Transverse colon (tissue), 4 donors: ENCODE results near the gene TNS1. TPM values are rescaled to one million over a fixed set of nuclear protein-coding genes. Genes with fewer than 3 reads are reported as not detected.

Experiments
- DNase-seq: peaks from one replicate; pipeline ENCODE4 v3.0.0-alpha.2; 2019
- H3K27ac ChIP-seq, 4 donors: fragments of 200-600 bp; sonication (generic); 2 replicates each; pipeline ENCODE4 v1.5.1; 2016 to 2018; ENCODE audit warnings: inconsistent platforms in 4 of 4
- H3K27me3 ChIP-seq: fragments of 200-600 bp; sonication (generic); 2 replicates; pipeline ENCODE4 v1.5.1; 2017; ENCODE audit warnings: inconsistent platforms
- H3K36me3 ChIP-seq, 4 donors: fragments of 200-600 bp; sonication (generic); 2 replicates each; pipeline ENCODE4 v1.5.1; 2017 to 2019; ENCODE audit warnings: inconsistent platforms in 4 of 4
- H3K4me1 ChIP-seq, 4 donors: fragments of 200-600 bp; sonication (generic); 2 replicates each; pipeline ENCODE4 v1.5.1; 2017 to 2020; ENCODE audit warnings: inconsistent platforms in 4 of 4
- H3K4me3 ChIP-seq, 4 donors: fragments of 200-600 bp; sonication (generic); 1 replicate in 1 of 4; 2 replicates in 3 of 4; pipeline versions ENCODE4 v1.5.1 to v1.6.1; 2017 to 2019; ENCODE audit warnings: inconsistent platforms in 4 of 4
- H3K9me3 ChIP-seq, 2 donors: fragments of 200-600 bp; sonication (generic); 2 replicates each; pipeline ENCODE4 v1.5.1; 2017 to 2019; ENCODE audit warnings: inconsistent platforms in 2 of 2
- CTCF ChIP-seq, 5 experiments: fragments of 200-600 bp in 3 of 5; fragments of 450-650 bp in 2 of 5; sonication (generic) in 3 of 5; IDR thresholded peaks; 1 replicate in 2 of 5; 2 replicates in 3 of 5; pipeline ENCODE4 v1.5.1; 2016 to 2017; ENCODE audit warnings: antibody characterized with exemption in 5 of 5, inconsistent platforms in 3 of 5, mild to moderate bottlenecking in 2 of 5, moderate library complexity in 1 of 5
- EP300 ChIP-seq: sonication (generic); formaldehyde crosslinking; IDR thresholded peaks from one replicate; pipeline ENCODE4 v1.6.1; 2017; ENCODE audit warnings: antibody characterized with exemption, low read depth
- POLR2A ChIP-seq: fragments of 450-650 bp; IDR thresholded peaks from one replicate; pipeline ENCODE4 v1.6.1; 2016; ENCODE audit warnings: antibody characterized with exemption, mild to moderate bottlenecking, moderate library complexity
- POLR2AphosphoS5 ChIP-seq, 3 donors: sonication (generic); formaldehyde crosslinking; IDR thresholded peaks; one replicate each; pipeline ENCODE4 v1.6.1; 2016; ENCODE audit warnings: antibody characterized with exemption in 3 of 3
- WGBS, 2 donors: methylation state at CpG; one replicate each; pipeline ENCODE4 v1.1.5; 2018; ENCODE audit warnings: low coverage in 1 of 2; 5-methylcytosine and 5-hydroxymethylcytosine counted together
- in situ Hi-C, 4 donors: fragments of 200-750 bp; cut with MboI; loops; one replicate each; pipeline versions ENCODE4 v1.15.0 to v1.15.1; 2017; ENCODE audit warnings: low sequenced_read_pairs in 3 of 4, low pct_ligation_motif_present in 1 of 4, low pct_unique_long_range_greater_than_20kb in 1 of 4
- intact Hi-C: fragments of 100-400 bp; cut with DNase I; formaldehyde crosslinking; loops from one replicate; pipeline ENCODE4 v1.15.1; 2023; ENCODE audit warnings: low total_unique reads
- total RNA-seq, 4 donors: library from RNA; depleted of rRNA; stranded (reverse); fragments of >200 nt; gene quantifications; one replicate each; pipeline ENCODE4 v1.1.0, GENCODE V29; 2016

TNS1 gene
- total RNA-seq, 4 donors from 2014 or later: 101 to 487 (median 231) TPM

- TF ChIP-seq EP300: no peak
- TF ChIP-seq POLR2AphosphoS5 (IDR thresholded peaks at IDR 0.05): no peak
- no peaks in the 10 kb centered on the region for H3K36me3 ChIP-seq
- no peak for DNase-seq
- no peaks in the 10 kb centered on the region for H3K27me3 ChIP-seq
- peaks cover 53 to 97% (median 85%) of the 10 kb centered on the region in 4 donors for H3K4me1 ChIP-seq
- H3K27ac ChIP-seq: peak overlapping the region; percentile 85 to 95 (median 89)
- H3K4me3 ChIP-seq: no peak overlapping the region
- H3K9me3 ChIP-seq: no peaks in the 10 kb centered on the region
- in situ Hi-C loops: loop anchor here in 1 of 4 donors (10.0 kb wide), 1 partner anchor 78 kb away; no protein-coding TSS in a partner anchor
- intact Hi-C loops: no loop called here
- WGBS, 2 donors: 20 to 33% methylated on average over 5 of the region's 5 CpGs
These were observed 96.0 kb downstream of the TNS1 start for GRCh38 chr2:217906798-217907197.

GRCh38 chr2:217905896-217906295 is 96.9 kb downstream of the TNS1 start:
- in situ Hi-C loops (loop anchor here in 1 of 4 donors (10.0 kb wide), 1 partner anchor 79 kb away; no protein-coding TSS in a partner anchor), intact Hi-C loops (no loop called here)
- no peak overlapping the region for H3K4me3 ChIP-seq

GRCh38 chr2:217905395-217905794 is 97.4 kb downstream of the TNS1 start:
- Histone ChIP-seq H3K4me1 (peaks cover 46 to 97% (median 78%) of the 10 kb centered on the region in 4 donors), H3K4me3 (no peak overlapping the region), H3K9me3 (no peaks in the 10 kb centered on the region), H3K36me3 (no peaks in the 10 kb centered on the region), H3K27me3 (no peaks in the 10 kb centered on the region), H3K27ac (peak overlapping the region; percentile 85 to 95 (median 89))
- no peak for DNase-seq
- WGBS, 2 donors: 40% methylated on average over 10 of the region's 10 CpGs; no CpG with 5 or more reads in 1 of the 2 donors
- intact Hi-C loops (no loop called here), in situ Hi-C loops (loop anchor here in 1 of 4 donors (10.0 kb wide), 1 partner anchor 79 kb away; no protein-coding TSS in a partner anchor)
- TF ChIP-seq CTCF (IDR thresholded peaks at IDR 0.05) (no peak), EP300 (no peak), POLR2A (peak; percentile 34), POLR2AphosphoS5 (IDR thresholded peaks at IDR 0.05) (peak in 1 of 3 donors; percentile 44)

More at GRCh38 chr2:217905896-217906295, 96.9 kb downstream of the TNS1 start:
- Histone ChIP-seq H3K9me3 (no peaks in the 10 kb centered on the region), H3K27ac (peak overlapping the region; percentile 85 to 95 (median 89)), H3K4me1 (peaks cover 46 to 97% (median 81%) of the 10 kb centered on the region in 4 donors), H3K27me3 (no peaks in the 10 kb centered on the region), H3K36me3 (no peaks in the 10 kb centered on the region)
- DNase-seq: no peak
- WGBS, 2 donors: 53 to 61% methylated on average over 8 to 9 of the region's 9 CpGs
- TF ChIP-seq EP300 (no peak), CTCF (IDR thresholded peaks at IDR 0.05) (no peak), POLR2AphosphoS5 (IDR thresholded peaks at IDR 0.05) (no peak), POLR2A (no peak)

- Histone ChIP-seq H3K4me3 (no peak overlapping the region), H3K4me1 (peaks cover 43 to 97% (median 74%) of the 10 kb centered on the region in 4 donors), H3K9me3 (no peaks in the 10 kb centered on the region), H3K27me3 (no peaks in the 10 kb centered on the region), H3K36me3 (no peaks in the 10 kb centered on the region), H3K27ac (peak overlapping the region; percentile 85 to 95 (median 89))
- no peak for DNase-seq
- TF ChIP-seq EP300 (no peak), POLR2AphosphoS5 (IDR thresholded peaks at IDR 0.05) (no peak), CTCF (IDR thresholded peaks at IDR 0.05) (no peak), POLR2A (no peak)
- 49 to 86% methylated on average over 1 to 5 of the region's 5 CpGs for WGBS, 2 donors
- in situ Hi-C loops: loop anchor here in 1 of 4 donors (10.0 kb wide), 1 partner anchor 80 kb away; no protein-coding TSS in a partner anchor
- intact Hi-C loops: no loop called here
These were observed 98.2 kb downstream of the TNS1 start for GRCh38 chr2:217904614-217904965.
